Measurements from ENCODE around the gene NTRK2. TPM values are rescaled to one million over a fixed set of nuclear protein-coding genes. Genes with fewer than 3 reads are reported as not detected.

NTRK2 gene
- total and polyA plus RNA-seq, 2 donors, result 2.7 to 5.0 TPM

GRCh38 chr9:84924266-84924665 is 254.7 kb downstream of the NTRK2 start:
- H3K9me3 ChIP-seq (ENCODE audit: control insufficient read depth in 2 of 2, insufficient read depth in 1 of 2, low read length in 1 of 2), result no peaks in the 10 kb centered on the region
- no peaks in the 10 kb centered on the region for H3K4me1 ChIP-seq (ENCODE audit: control insufficient read depth in 2 of 2, insufficient read depth in 2 of 2, low read length in 2 of 2)
- no peak overlapping the region for H3K4me3 ChIP-seq (ENCODE audit: low read length in 2 of 2)
- no peaks in the 10 kb centered on the region for H3K36me3 ChIP-seq (ENCODE audit: control insufficient read depth in 2 of 2, insufficient read depth in 2 of 2, low read length in 1 of 2)
- no peaks in the 10 kb centered on the region for H3K27me3 ChIP-seq (ENCODE audit: control insufficient read depth in 2 of 2, insufficient read depth in 1 of 2, low read length in 1 of 2)
- no peak for DNase-seq (ENCODE audit: low read depth in 6 of 9, low spot score in 9 of 9)
- WGBS, result 73% methylated on average over 6 of the region's 6 CpGs
- H3K27ac ChIP-seq (ENCODE audit: low read depth in 1 of 2, low read length in 1 of 2), result no peak overlapping the region

DNA sequence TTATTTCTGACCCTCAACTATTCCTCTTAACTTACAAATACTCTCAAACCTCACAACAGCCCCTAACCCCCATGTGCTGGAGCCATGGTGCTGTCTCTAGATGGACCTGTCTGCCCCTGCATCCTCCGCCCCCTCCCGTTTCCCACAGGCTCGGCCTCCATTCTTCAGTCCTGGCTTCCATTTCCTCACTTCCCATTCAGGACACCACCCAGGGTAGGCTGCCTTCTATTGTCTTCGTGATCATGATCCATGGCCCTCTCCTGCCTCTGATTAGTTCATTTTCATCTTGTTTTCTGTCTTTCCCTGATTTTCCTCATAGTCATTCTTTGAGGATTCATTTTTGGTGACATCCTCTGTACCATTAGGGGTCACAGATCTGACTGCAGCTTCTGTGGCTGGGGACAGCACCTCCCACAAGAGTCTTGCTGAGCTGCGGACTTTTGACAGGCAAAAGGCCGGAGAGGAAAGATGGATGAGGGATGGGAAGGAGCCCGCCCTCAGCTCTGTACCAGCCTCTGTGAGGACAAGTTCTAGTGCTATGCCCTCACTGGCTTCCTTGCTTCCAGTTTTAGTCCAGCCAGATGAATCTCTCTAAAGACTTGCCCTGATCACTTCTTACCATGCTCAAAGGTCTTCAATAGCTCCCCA is 255.8 kb downstream of the NTRK2 start:
- WGBS, result 87% methylated on average over 7 of the region's 7 CpGs
- Histone ChIP-seq H3K27ac (ENCODE audit: low read depth in 1 of 2, low read length in 1 of 2) (no peak overlapping the region), H3K36me3 (ENCODE audit: control insufficient read depth in 2 of 2, insufficient read depth in 2 of 2, low read length in 1 of 2) (no peaks in the 10 kb centered on the region), H3K4me1 (ENCODE audit: control insufficient read depth in 2 of 2, insufficient read depth in 2 of 2, low read length in 2 of 2) (no peaks in the 10 kb centered on the region), H3K27me3 (ENCODE audit: control insufficient read depth in 2 of 2, insufficient read depth in 1 of 2, low read length in 1 of 2) (no peaks in the 10 kb centered on the region), H3K4me3 (ENCODE audit: low read length in 2 of 2) (no peak overlapping the region), H3K9me3 (ENCODE audit: control insufficient read depth in 2 of 2, insufficient read depth in 1 of 2, low read length in 1 of 2) (no peaks in the 10 kb centered on the region)
- no peak for DNase-seq (ENCODE audit: low read depth in 6 of 9, low spot score in 9 of 9)

- Histone ChIP-seq H3K27ac (ENCODE audit: low read depth in 1 of 2, low read length in 1 of 2) (no peak overlapping the region), H3K4me1 (ENCODE audit: control insufficient read depth in 2 of 2, insufficient read depth in 2 of 2, low read length in 2 of 2) (no peaks in the 10 kb centered on the region), H3K36me3 (ENCODE audit: control insufficient read depth in 2 of 2, insufficient read depth in 2 of 2, low read length in 1 of 2) (no peaks in the 10 kb centered on the region), H3K4me3 (ENCODE audit: low read length in 2 of 2) (no peak overlapping the region), H3K9me3 (ENCODE audit: control insufficient read depth in 2 of 2, insufficient read depth in 1 of 2, low read length in 1 of 2) (no peaks in the 10 kb centered on the region), H3K27me3 (ENCODE audit: control insufficient read depth in 2 of 2, insufficient read depth in 1 of 2, low read length in 1 of 2) (no peaks in the 10 kb centered on the region)
- DNase-seq (ENCODE audit: low read depth in 6 of 9, low spot score in 9 of 9), result no peak
- WGBS, result 97% methylated on average over 3 of the region's 3 CpGs
Observed at GRCh38 chr9:84926793-84927192, 257.3 kb downstream of the NTRK2 start.

GRCh38 chr9:84928419-84928818 is 258.9 kb downstream of the NTRK2 start:
- H3K9me3 ChIP-seq (ENCODE audit: control insufficient read depth in 2 of 2, insufficient read depth in 1 of 2, low read length in 1 of 2), result no peaks in the 10 kb centered on the region
- no peak overlapping the region for H3K27ac ChIP-seq (ENCODE audit: low read depth in 1 of 2, low read length in 1 of 2)
- H3K4me1 ChIP-seq (ENCODE audit: control insufficient read depth in 2 of 2, insufficient read depth in 2 of 2, low read length in 2 of 2), result no peaks in the 10 kb centered on the region
- H3K4me3 ChIP-seq (ENCODE audit: low read length in 2 of 2), result no peak overlapping the region
- WGBS, result 95% methylated on average over 6 of the region's 6 CpGs
- no peaks in the 10 kb centered on the region for H3K36me3 ChIP-seq (ENCODE audit: control insufficient read depth in 2 of 2, insufficient read depth in 2 of 2, low read length in 1 of 2)
- DNase-seq (ENCODE audit: low read depth in 6 of 9, low spot score in 9 of 9), result no peak
- no peaks in the 10 kb centered on the region for H3K27me3 ChIP-seq (ENCODE audit: control insufficient read depth in 2 of 2, insufficient read depth in 1 of 2, low read length in 1 of 2)

DNA sequence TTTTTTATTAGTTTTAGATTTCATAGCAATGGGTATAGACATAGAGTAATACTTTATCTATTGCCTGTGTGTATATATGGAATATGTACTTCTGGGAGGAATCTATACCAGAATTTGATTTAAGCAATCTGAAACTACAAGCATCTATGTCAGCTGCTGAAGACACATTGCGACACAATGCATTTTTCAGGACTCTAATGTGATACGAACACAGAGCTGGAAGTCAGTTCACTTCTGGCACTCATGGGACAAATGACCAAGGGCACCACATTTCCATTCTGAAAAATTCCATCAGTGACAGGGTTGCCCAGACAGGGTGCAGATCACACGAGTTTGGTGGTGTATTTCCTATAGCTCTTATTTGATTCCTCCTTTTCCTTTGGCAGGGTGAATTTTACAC is 259.5 kb downstream of the NTRK2 start:
- Histone ChIP-seq H3K4me1 (ENCODE audit: control insufficient read depth in 2 of 2, insufficient read depth in 2 of 2, low read length in 2 of 2) (no peaks in the 10 kb centered on the region), H3K27me3 (ENCODE audit: control insufficient read depth in 2 of 2, insufficient read depth in 1 of 2, low read length in 1 of 2) (no peaks in the 10 kb centered on the region), H3K27ac (ENCODE audit: low read depth in 1 of 2, low read length in 1 of 2) (no peak overlapping the region), H3K4me3 (ENCODE audit: low read length in 2 of 2) (no peak overlapping the region), H3K36me3 (ENCODE audit: control insufficient read depth in 2 of 2, insufficient read depth in 2 of 2, low read length in 1 of 2) (no peaks in the 10 kb centered on the region), H3K9me3 (ENCODE audit: control insufficient read depth in 2 of 2, insufficient read depth in 1 of 2, low read length in 1 of 2) (no peaks in the 10 kb centered on the region)
- DNase-seq (ENCODE audit: low read depth in 6 of 9, low spot score in 9 of 9), result no peak
- 96% methylated on average over 3 of the region's 3 CpGs for WGBS

DNA sequence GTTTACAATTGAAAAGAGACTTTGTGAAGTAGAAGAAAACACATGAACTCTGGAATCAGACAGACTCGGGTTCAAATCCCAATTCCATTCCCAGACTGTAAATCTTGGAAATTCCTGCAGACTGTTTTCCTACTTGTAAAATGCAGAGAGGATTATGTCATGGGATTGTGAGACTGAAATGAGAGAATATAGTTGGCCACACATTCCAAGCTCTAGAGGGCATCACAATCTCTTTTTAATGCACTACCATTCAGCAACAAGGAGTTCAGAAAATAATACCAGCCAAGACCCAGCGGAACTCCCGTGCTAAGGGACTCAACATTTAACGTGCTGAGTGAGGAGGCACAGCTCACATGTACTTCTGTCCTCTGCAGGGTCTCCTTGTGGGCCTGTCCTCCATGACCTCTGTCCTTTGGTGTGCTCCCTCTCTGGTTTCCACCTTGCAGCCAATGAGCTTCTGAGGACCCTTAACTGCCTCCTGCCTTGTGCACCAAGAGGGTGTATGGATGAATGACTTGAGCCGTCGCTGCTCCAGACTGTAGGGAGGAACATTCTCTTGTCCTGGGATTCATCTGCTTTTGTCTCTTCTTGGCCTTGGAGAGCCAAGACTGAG is 263.5 kb downstream of the NTRK2 start:
- no peak for DNase-seq (ENCODE audit: low read depth in 6 of 9, low spot score in 9 of 9)
- H3K36me3 ChIP-seq (ENCODE audit: control insufficient read depth in 2 of 2, insufficient read depth in 2 of 2, low read length in 1 of 2), result no peaks in the 10 kb centered on the region
- H3K27me3 ChIP-seq (ENCODE audit: control insufficient read depth in 2 of 2, insufficient read depth in 1 of 2, low read length in 1 of 2), result no peaks in the 10 kb centered on the region
- no peaks in the 10 kb centered on the region for H3K9me3 ChIP-seq (ENCODE audit: control insufficient read depth in 2 of 2, insufficient read depth in 1 of 2, low read length in 1 of 2)
- no peaks in the 10 kb centered on the region for H3K4me1 ChIP-seq (ENCODE audit: control insufficient read depth in 2 of 2, insufficient read depth in 2 of 2, low read length in 2 of 2)
- 90% methylated on average over 6 of the region's 6 CpGs for WGBS
- H3K27ac ChIP-seq (ENCODE audit: low read depth in 1 of 2, low read length in 1 of 2), result no peak overlapping the region
- no peak overlapping the region for H3K4me3 ChIP-seq (ENCODE audit: low read length in 2 of 2)

DNA sequence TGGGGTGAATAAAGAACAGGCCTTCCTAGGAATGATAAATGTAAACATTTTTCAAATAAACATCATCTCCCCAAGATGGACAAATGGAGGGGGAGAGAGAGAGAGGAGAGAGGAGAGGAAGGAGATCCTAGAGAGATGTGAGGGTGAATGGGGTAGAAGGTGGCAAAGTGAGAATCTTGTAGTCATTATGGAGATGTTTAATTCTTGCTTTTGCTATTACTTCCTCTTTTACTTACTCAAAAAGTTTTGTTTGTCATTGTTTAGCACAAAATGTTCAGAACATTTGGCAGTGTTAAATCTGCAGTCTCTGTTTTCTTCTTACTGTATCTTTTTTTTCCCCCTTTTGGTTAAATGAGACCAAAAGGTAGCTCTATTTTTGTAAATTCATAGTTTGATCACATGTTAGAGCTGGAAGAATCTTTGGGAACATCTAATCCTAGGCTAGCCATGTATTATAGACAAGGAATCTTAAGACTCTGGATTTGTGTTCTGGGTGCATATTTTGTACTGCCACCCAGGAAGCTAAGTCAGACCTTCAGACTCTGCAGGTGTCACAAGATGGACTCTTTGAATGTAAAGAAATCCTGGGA is 266.1 kb downstream of the NTRK2 start:
- DNase-seq (ENCODE audit: low read depth in 6 of 9, low spot score in 9 of 9), result no peak
- Histone ChIP-seq H3K4me1 (ENCODE audit: control insufficient read depth in 2 of 2, insufficient read depth in 2 of 2, low read length in 2 of 2) (no peaks in the 10 kb centered on the region), H3K36me3 (ENCODE audit: control insufficient read depth in 2 of 2, insufficient read depth in 2 of 2, low read length in 1 of 2) (no peaks in the 10 kb centered on the region), H3K27ac (ENCODE audit: low read depth in 1 of 2, low read length in 1 of 2) (no peak overlapping the region), H3K4me3 (ENCODE audit: low read length in 2 of 2) (no peak overlapping the region), H3K27me3 (ENCODE audit: control insufficient read depth in 2 of 2, insufficient read depth in 1 of 2, low read length in 1 of 2) (no peaks in the 10 kb centered on the region), H3K9me3 (ENCODE audit: control insufficient read depth in 2 of 2, insufficient read depth in 1 of 2, low read length in 1 of 2) (no peaks in the 10 kb centered on the region)

DNA sequence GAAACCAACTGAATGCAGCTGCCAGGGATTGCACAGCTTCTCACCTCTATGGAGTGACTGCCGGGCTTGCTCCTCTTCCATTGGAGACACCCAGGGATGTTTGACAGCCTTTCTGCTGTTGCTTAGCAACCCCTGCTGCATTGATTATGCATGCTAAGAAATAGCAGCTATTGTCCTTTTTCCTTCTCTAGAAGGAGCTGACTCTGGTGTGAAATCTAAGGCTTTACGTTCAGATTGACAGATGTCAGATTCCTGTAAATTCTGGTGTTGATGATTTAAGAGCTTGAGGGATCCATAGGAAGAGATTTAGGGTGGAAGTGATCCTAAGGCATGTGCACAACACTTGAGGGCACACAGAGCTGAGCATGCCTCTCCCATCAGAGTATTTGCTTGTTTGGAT is 267.7 kb downstream of the NTRK2 start:
- no peaks in the 10 kb centered on the region for H3K9me3 ChIP-seq (ENCODE audit: control insufficient read depth in 2 of 2, insufficient read depth in 1 of 2, low read length in 1 of 2)
- no peak overlapping the region for H3K4me3 ChIP-seq (ENCODE audit: low read length in 2 of 2)
- DNase-seq (ENCODE audit: low read depth in 6 of 9, low spot score in 9 of 9), result no peak
- H3K27ac ChIP-seq (ENCODE audit: low read depth in 1 of 2, low read length in 1 of 2), result no peak overlapping the region
- no peaks in the 10 kb centered on the region for H3K4me1 ChIP-seq (ENCODE audit: control insufficient read depth in 2 of 2, insufficient read depth in 2 of 2, low read length in 2 of 2)
- H3K27me3 ChIP-seq (ENCODE audit: control insufficient read depth in 2 of 2, insufficient read depth in 1 of 2, low read length in 1 of 2), result no peaks in the 10 kb centered on the region
- 94% methylated on average over 2 of the region's 2 CpGs for WGBS
- no peaks in the 10 kb centered on the region for H3K36me3 ChIP-seq (ENCODE audit: control insufficient read depth in 2 of 2, insufficient read depth in 2 of 2, low read length in 1 of 2)

DNA sequence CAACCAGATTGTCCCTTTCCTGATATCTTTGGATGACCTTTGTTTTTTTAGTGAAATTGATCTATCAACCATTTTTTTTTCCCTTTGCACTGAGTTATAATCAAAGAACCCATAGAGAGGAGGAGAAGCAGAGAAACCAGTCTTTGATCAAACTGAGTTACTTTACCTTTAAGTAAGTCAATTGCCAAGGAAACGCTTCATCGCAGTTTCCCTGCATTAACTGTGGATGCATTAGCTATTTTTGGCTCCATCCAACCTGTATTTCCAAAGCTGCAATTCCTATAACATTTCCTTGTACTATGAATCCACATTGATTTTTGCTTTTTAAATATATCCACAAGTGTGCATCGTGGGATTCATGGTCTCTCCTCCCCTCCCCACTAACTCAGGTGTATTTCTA is 268.1 kb downstream of the NTRK2 start:
- DNase-seq (ENCODE audit: low read depth in 6 of 9, low spot score in 9 of 9), result no peak
- H3K27ac ChIP-seq (ENCODE audit: low read depth in 1 of 2, low read length in 1 of 2), result no peak overlapping the region
- H3K27me3 ChIP-seq (ENCODE audit: control insufficient read depth in 2 of 2, insufficient read depth in 1 of 2, low read length in 1 of 2), result no peaks in the 10 kb centered on the region
- WGBS, result 88% methylated on average over 3 of the region's 3 CpGs
- H3K9me3 ChIP-seq (ENCODE audit: control insufficient read depth in 2 of 2, insufficient read depth in 1 of 2, low read length in 1 of 2), result no peaks in the 10 kb centered on the region
- no peaks in the 10 kb centered on the region for H3K4me1 ChIP-seq (ENCODE audit: control insufficient read depth in 2 of 2, insufficient read depth in 2 of 2, low read length in 2 of 2)
- no peak overlapping the region for H3K4me3 ChIP-seq (ENCODE audit: low read length in 2 of 2)
- H3K36me3 ChIP-seq (ENCODE audit: control insufficient read depth in 2 of 2, insufficient read depth in 2 of 2, low read length in 1 of 2), result no peaks in the 10 kb centered on the region
